ENCODE data around the gene LRRC74B. TPM values are rescaled to one million over a fixed set of nuclear protein-coding genes. Genes with fewer than 3 reads are reported as not detected.

Gene LRRC74B
- not detected in 2 replicates for total RNA-seq

DNA sequence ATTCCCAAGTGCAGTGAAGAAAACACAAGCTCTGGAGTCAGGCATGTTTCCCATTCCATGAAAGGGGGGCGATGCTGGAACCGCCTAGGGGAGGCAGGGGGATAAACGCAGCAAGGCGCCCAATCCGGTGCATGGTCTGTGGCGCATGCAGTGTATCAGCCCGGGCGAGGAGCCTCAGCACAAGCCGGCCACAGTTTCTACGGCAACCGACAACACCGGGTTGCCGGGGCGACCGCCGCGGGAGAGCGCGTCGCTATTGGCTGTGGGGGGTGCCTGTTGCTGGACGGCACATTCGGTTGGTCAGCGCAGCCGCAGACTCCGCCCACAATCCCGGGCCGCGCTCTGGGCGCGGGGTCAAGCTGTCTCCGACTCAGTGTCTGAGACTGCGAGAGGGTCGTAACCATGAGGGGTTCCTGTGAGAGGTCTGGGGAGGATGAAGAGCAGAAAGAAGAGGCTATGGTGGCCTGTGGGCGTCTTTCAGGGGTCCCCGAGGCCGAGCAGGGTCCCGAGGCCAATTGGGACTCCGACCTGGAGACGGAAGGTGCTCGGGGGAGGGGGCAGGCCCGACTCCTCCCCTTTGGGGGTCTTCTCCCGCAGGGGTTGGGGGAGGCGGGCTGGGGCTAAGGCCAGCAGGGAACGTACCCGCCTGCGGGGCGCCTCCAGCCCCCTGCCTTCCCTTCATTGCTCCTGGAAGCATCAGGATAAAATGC lies at the start of gene LRRC74B:
TSS of gene LRRC74B (plus strand) at position 362 of the 710 bp plus-strand sequence. CDS start at position 403, 41 bp downstream.

DNA sequence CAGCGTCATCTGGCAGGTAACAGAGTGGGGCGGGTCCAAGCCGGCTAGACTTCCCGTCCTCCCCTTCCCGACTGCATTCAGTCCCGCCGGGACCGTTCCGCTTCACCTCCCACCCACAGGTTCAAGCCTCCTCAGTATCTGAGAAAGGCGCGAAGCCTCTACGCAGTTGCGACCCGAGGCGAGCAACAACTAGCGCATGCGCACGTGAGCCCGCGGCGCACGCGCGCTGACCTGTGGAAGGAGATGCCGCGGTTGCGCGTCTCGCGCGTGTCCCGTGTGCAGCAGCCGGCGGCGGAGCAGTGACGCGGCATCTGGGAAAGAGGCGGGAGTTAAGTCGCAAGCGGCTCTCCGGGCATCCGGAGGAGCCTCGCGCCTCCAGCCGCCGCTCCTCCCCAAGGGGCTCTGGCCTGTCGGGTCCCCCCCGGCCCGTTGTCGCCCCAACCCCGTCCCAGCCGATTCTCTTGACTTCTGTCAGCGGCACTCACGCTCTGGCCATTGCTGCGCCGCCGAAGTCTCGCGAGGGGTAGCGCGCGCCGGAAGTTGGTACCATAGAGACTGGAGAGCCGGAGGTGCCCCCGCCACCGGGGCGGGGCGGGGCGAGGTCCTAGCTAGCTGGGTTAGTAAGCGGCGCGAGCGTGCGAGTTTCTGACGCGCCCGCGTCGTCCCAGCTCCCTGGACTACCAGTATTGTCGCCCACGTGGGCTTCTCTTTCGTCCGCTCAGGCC lies 44.0 kb upstream of the LRRC74B start, which contains the start of gene THAP7:
TSS of gene THAP7 (minus strand) at position 518 of the 725 bp plus-strand sequence. CDS start at position 311, 207 bp downstream.

DNA sequence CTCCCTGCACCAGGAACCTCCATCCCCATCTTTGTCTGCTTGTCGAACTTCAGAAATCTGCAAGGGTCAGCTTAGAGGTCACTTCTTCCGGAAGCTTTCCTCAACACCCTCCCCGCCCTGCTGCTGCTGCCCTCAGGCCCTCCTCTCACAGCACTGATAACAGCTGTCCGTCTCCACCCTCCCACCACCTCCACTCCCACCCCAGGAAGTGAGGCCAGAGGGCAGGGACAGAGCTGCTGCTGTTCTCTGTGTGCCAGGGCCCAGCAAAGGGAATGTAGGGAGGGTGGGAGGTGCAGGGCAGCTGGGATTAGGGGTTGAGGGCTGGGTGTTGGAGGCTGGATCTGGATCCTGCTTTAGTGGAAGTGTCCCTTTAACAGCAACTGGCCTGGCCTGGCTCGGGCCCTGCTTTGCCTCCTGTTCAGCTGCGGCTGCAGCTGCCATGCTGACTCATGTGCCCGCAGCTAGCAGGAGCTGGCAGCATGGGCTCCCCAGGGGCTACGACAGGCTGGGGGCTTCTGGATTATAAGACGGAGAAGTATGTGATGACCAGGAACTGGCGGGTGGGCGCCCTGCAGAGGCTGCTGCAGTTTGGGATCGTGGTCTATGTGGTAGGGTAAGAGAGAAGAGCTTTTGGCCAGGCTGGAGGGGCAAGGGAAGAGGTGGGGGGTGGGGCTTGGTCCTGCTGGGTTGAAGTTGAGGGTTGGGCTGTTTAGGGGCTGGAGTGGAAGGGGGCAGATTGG lies 30.9 kb upstream of the LRRC74B start, which contains the start of gene P2RX6:
TSS of gene P2RX6 (plus strand) at position 440 of the 740 bp plus-strand sequence. CDS start at position 450, 10 bp downstream.

GRCh38 chr22:21032037-21032867 lies 13.5 kb upstream of the LRRC74B start, which contains the start of gene SLC7A4:
Gene SLC7A4 (minus strand): TSS chr22:21032561. CDS start chr22:21031812, 749 bp downstream.

Other genes starting within 250 kb of the LRRC74B start
- 14.0 and 15.2 TPM in 2 replicates for gene PI4KA, start 187.1 kb upstream of the LRRC74B start, total RNA-seq
- gene SNAP29, start 186.9 kb upstream of the LRRC74B start, total RNA-seq = 4.5 and 6.4 TPM in 2 replicates
- gene CRKL, start 128.5 kb upstream of the LRRC74B start, total RNA-seq = 35.1 and 42.4 TPM in 2 replicates
- gene AIFM3, start 78.7 kb upstream of the LRRC74B start, total RNA-seq = 0.32 and 0.46 TPM in 2 replicates
- 29.2 and 48.0 TPM in 2 replicates for gene LZTR1, start 63.6 kb upstream of the LRRC74B start, total RNA-seq
- gene THAP7, start 43.8 kb upstream of the LRRC74B start, total RNA-seq = 20.8 and 24.2 TPM in 2 replicates
- gene P2RX6, start 30.8 kb upstream of the LRRC74B start, total RNA-seq = under 0.01 and 0.30 TPM in 2 replicates
- gene SLC7A4, start 13.4 kb upstream of the LRRC74B start, total RNA-seq = not detected in 2 replicates